HS-5 (cell line): ENCODE results near the gene IRF6.

Experiments
- DNase-seq: peaks from one replicate; pipeline ENCODE4 v3.0.0-alpha.2; 2012; ENCODE audit warnings: low read depth

Gene IRF6

GRCh38 chr1:209805875-209806760 is at the start of gene IRF6:
TSS of gene IRF6 (minus strand) at chr1:209806142. CDS start at chr1:209801413, 4,729 bp downstream.
- DNase-seq, result no peak

DNA sequence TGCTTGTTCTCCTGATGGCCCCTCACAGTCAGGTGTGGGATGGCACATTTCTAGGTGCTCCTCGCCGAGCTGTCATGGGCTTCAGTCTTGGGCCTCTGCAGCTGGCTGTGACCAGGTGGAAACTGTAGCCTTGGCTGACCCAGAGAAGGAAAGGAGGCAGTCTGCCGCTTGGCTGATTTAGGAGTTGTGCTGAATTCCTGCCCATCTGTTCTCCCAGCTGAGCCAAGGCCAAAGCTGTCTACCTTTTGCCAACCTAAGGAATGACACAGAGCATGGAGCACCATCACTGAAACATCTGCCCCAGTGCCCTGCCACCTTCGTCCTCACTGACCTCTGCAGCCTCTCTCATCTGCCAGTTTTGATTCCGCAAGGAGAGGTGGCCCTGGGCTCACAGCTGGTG is 49.7 kb upstream of the IRF6 start:
- DNase-seq, result no peak

DNA sequence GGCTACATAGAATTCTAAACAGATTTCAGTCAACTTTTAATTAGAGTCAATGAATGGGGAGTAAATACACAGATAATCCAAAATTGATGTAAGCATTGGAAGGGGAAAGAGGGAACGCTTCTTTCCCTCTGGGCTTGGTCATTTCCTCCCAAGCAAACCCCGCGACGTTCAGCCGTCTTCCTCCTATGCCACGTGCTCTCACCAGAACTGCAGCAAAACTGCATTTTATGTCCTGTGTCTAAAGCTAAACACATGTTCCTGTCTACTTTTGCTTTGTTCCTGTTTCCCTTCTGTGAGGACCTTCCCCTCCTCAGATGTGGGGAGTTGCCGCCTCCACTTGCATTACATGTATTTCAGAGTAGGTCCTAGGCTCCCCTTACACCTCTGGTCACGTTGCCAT is 49.1 kb upstream of the IRF6 start:
- DNase-seq, result no peak

GRCh38 chr1:209854196-209854595 is 48.3 kb upstream of the IRF6 start:
- no peak for DNase-seq

DNA sequence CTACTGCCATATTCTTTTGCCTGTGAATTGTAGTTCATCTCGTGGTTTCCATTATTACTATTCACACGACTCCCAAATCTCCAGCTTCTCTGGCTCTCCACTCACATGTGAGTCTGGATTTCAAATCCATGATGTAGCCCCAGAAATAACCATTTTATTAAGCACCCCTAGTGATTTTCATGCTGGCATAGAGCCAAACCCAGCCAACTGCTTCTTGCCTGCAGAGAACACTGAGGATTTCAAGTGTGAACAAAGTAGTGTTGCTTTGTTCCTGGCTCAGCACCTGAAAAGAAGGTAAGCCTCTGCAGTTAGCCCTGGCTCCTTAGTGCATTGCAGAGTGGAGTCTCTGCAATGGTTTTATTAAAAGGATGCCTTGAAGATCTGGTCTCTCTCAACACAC is 47.7 kb upstream of the IRF6 start:
- no peak for DNase-seq

- no peak for DNase-seq
Measured at GRCh38 chr1:209850342-209850979, 44.5 kb upstream of the IRF6 start.

- DNase-seq, result no peak
Measured at GRCh38 chr1:209849388-209849787, 43.4 kb upstream of the IRF6 start.

DNA sequence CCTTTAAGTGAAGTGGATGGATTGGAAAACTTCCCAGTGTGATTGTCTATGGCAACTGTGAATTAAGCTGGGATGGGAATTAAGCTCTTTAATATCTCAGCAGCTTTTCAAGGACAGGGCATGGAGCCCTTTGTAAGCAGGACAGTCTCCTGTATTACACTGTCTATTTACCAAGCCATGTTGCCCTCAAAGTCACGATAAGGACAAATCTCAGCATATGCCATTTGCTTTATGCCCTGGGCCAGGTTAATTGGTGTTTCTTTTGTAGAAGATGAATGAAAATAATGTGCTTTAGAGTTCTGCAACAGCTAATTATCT is 39.4 kb upstream of the IRF6 start:
- DNase-seq, result no peak

GRCh38 chr1:209844695-209845407 is 38.9 kb upstream of the IRF6 start:
- no peak for DNase-seq

- no peak for DNase-seq
Measured at GRCh38 chr1:209840611-209841010, 34.7 kb upstream of the IRF6 start.

DNA sequence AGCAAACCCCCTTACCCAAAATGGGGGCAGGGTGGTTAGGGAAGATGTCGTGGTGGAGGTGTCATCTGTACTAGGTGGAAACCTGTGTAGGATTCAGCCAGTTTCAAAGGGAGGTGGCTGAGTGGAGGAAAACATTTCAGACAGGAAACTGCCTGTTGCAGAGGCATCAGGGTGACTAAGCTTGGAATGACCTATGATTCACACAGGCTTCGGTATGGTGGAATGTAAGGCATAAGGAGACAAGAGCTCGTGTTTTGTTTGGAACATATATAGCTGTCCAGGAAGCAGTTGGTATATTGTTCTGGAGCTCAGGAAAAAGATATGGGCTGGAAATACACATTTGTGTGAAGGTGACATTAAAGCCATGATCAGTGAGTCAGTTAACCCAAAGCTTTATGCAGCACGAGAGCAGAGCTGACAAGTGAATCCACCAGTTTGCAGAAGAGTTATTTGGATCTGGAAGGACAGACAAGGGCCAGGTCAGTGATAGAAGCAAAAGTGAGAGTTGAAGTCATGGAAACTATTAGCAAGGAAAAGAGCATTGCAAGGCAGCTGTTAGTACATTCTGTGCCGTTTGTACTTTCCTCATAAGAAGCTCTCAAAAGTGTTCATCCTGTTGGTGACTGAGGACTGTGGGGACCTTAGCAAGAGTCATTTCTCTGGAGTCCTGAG is 34.1 kb upstream of the IRF6 start:
- peak; percentile 92 for DNase-seq

GRCh38 chr1:209838537-209838936 is 32.6 kb upstream of the IRF6 start:
- DNase-seq, result no peak

GRCh38 chr1:209837671-209838070 is 31.7 kb upstream of the IRF6 start:
- DNase-seq, result no peak

- no peak for DNase-seq
Measured at GRCh38 chr1:209835782-209836298, 29.9 kb upstream of the IRF6 start.

GRCh38 chr1:209831615-209832014 is 25.7 kb upstream of the IRF6 start:
- DNase-seq, result no peak

- no peak for DNase-seq
Measured at GRCh38 chr1:209830722-209831121, 24.8 kb upstream of the IRF6 start.

GRCh38 chr1:209829716-209830115 is 23.8 kb upstream of the IRF6 start:
- DNase-seq, result no peak

GRCh38 chr1:209827384-209828262 is 21.7 kb upstream of the IRF6 start, which contains the start of gene UTP25:
TSS of gene UTP25 (plus strand) at chr1:209827972. CDS start at chr1:209828064, 92 bp downstream.
- DNase-seq, result peak; percentile 93

GRCh38 chr1:209825591-209826434 is 19.9 kb upstream of the IRF6 start:
- DNase-seq, result no peak
